ENCODE measurements around the gene ARL14EPL. TPM values are rescaled to one million over a fixed set of nuclear protein-coding genes. Genes with fewer than 3 reads are reported as not detected.

ARL14EPL gene
- total and polyA plus RNA-seq, 2 experiments from 2014 or later: not detected

DNA sequence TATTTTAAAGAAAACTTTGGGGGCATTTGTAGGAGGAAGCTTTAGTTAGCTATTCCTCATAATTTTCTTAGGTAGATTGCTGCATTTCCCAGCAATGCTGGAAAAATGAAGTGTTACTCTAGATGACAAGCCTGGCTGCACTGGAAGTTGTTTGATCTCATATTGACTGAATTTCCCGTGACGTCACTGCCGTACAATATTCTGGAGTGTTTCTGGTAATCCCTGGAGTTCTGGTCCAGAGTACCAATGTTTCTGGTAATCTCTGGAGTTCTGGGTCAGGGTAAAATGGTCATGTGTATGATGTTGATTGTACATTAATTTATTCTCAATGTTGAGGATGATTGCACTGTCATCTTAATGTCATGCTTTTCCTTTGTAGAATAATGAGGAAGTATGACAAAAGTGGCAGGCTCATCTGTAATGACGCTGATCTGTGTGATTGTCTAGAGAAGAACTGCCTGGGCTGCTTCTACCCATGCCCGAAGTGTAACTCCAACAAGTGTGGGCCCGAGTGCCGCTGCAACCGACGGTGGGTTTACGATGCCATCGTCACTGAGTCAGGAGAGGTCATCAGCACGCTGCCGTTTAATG is 26.2 kb downstream of the ARL14EPL start (continued):
- TF ChIP-seq, protein P1, sequence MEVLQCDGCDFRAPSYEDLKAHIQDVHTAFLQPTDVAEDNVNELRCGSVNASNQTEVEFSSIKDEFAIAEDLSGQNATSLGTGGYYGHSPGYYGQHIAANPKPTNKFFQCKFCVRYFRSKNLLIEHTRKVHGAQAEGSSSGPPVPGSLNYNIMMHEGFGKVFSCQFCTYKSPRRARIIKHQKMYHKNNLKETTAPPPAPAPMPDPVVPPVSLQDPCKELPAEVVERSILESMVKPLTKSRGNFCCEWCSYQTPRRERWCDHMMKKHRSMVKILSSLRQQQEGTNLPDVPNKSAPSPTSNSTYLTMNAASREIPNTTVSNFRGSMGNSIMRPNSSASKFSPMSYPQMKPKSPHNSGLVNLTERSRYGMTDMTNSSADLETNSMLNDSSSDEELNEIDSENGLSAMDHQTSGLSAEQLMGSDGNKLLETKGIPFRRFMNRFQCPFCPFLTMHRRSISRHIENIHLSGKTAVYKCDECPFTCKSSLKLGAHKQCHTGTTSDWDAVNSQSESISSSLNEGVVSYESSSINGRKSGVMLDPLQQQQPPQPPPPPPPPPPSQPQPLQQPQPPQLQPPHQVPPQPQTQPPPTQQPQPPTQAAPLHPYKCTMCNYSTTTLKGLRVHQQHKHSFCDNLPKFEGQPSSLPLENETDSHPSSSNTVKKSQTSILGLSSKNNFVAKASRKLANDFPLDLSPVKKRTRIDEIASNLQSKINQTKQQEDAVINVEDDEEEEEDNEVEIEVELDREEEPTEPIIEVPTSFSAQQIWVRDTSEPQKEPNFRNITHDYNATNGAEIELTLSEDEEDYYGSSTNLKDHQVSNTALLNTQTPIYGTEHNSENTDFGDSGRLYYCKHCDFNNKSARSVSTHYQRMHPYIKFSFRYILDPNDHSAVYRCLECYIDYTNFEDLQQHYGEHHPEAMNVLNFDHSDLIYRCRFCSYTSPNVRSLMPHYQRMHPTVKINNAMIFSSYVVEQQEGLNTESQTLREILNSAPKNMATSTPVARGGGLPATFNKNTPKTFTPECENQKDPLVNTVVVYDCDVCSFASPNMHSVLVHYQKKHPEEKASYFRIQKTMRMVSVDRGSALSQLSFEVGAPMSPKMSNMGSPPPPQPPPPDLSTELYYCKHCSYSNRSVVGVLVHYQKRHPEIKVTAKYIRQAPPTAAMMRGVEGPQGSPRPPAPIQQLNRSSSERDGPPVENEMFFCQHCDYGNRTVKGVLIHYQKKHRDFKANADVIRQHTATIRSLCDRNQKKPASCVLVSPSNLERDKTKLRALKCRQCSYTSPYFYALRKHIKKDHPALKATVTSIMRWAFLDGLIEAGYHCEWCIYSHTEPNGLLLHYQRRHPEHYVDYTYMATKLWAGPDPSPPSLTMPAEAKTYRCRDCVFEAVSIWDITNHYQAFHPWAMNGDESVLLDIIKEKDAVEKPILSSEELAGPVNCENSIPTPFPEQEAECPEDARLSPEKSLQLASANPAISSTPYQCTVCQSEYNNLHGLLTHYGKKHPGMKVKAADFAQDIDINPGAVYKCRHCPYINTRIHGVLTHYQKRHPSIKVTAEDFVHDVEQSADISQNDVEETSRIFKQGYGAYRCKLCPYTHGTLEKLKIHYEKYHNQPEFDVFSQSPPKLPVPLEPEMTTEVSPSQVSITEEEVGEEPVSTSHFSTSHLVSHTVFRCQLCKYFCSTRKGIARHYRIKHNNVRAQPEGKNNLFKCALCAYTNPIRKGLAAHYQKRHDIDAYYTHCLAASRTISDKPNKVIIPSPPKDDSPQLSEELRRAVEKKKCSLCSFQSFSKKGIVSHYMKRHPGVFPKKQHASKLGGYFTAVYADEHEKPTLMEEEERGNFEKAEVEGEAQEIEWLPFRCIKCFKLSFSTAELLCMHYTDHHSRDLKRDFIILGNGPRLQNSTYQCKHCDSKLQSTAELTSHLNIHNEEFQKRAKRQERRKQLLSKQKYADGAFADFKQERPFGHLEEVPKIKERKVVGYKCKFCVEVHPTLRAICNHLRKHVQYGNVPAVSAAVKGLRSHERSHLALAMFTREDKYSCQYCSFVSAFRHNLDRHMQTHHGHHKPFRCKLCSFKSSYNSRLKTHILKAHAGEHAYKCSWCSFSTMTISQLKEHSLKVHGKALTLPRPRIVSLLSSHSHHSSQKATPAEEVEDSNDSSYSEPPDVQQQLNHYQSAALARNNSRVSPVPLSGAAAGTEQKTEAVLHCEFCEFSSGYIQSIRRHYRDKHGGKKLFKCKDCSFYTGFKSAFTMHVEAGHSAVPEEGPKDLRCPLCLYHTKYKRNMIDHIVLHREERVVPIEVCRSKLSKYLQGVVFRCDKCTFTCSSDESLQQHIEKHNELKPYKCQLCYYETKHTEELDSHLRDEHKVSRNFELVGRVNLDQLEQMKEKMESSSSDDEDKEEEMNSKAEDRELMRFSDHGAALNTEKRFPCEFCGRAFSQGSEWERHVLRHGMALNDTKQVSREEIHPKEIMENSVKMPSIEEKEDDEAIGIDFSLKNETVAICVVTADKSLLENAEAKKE (CRISPR knock-in tag; IDR thresholded peaks at IDR 0.05): no peak
- TF ChIP-seq POLR2AphosphoS5 (IDR thresholded peaks at IDR 0.05; ENCODE audit: low read depth) (no peak), JUNB (IDR thresholded peaks at IDR 0.05; ENCODE audit: unreplicated experiment) (no peak)

DNA sequence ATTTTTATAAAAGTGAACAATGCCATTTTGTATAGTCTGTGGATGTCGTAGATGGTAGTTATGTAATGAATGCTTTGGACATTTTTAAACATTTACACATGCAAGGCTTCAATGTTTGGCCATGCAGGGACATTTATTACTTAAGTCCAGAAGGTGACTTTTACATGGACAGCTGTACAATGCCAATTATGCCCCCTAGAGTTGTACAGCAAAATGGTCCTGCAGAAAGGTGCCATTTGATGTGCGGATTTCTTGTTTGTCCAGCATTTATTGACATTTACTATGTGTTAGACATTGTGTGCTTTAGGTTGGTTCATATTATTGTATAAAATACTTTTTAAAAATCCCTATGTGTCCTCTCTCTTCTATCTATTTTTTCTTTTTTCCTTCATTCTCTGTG is 30.1 kb downstream of the ARL14EPL start:
- Mint-ChIP-seq H3K36me3 (ENCODE audit: low read depth) (no peaks in the 10 kb centered on the region), H3K9me3 (no peaks in the 10 kb centered on the region), H3K4me1 (no peaks in the 10 kb centered on the region), H3K27ac (no peak overlapping the region), H3K4me3 (no peak overlapping the region), H3K27me3 (ENCODE audit: insufficient read depth, low read depth, poor library complexity) (peaks cover 2% of the 10 kb centered on the region)
- ATAC-seq (no peak), DNase-seq (ENCODE audit: low spot score) (no peak)
- Histone ChIP-seq H3F3A (replicated peaks; ENCODE audit: low read depth) (no peaks in the 10 kb centered on the region), H3K27me3 (ENCODE audit: insufficient read depth) (no peaks in the 10 kb centered on the region), H3K9me2 (ENCODE audit: insufficient read depth) (no peaks in the 10 kb centered on the region), H2AFZ (no peak overlapping the region), H4K20me1 (replicated peaks; ENCODE audit: insufficient read depth) (no peaks in the 10 kb centered on the region), H3K27ac (ENCODE audit: low read depth) (no peak overlapping the region), H3K36me3 (ENCODE audit: insufficient read depth) (no peaks in the 10 kb centered on the region), H3K4me3 (no peak overlapping the region), H3K4me2 (no peak overlapping the region), H3K79me2 (replicated peaks; ENCODE audit: insufficient read depth) (no peaks in the 10 kb centered on the region), H3K4me1 (ENCODE audit: insufficient read depth) (no peaks in the 10 kb centered on the region)
- TF ChIP-seq ZNF331 (CRISPR knock-in tag; IDR thresholded peaks at IDR 0.05; ENCODE audit: low read depth) (no peak), EZH2phosphoT487 (IDR thresholded peaks at IDR 0.05; ENCODE audit: unreplicated experiment) (no peak)
- TF ChIP-seq, protein P2, sequence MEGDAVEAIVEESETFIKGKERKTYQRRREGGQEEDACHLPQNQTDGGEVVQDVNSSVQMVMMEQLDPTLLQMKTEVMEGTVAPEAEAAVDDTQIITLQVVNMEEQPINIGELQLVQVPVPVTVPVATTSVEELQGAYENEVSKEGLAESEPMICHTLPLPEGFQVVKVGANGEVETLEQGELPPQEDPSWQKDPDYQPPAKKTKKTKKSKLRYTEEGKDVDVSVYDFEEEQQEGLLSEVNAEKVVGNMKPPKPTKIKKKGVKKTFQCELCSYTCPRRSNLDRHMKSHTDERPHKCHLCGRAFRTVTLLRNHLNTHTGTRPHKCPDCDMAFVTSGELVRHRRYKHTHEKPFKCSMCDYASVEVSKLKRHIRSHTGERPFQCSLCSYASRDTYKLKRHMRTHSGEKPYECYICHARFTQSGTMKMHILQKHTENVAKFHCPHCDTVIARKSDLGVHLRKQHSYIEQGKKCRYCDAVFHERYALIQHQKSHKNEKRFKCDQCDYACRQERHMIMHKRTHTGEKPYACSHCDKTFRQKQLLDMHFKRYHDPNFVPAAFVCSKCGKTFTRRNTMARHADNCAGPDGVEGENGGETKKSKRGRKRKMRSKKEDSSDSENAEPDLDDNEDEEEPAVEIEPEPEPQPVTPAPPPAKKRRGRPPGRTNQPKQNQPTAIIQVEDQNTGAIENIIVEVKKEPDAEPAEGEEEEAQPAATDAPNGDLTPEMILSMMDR (conservative IDR thresholded peaks at IDR 0.05; ENCODE audit: low read depth in 2 of 2): peak; percentile 26 to 33; a peak in 2 of 4 replicates
